SIG-M5 (cell line): ENCODE measurements around the gene NETO1.

Source experiments
- DNase-seq: peaks from one replicate; lab custom pipeline; 2025; lab: John Stamatoyannopoulos, UW

Gene NETO1, protein sequence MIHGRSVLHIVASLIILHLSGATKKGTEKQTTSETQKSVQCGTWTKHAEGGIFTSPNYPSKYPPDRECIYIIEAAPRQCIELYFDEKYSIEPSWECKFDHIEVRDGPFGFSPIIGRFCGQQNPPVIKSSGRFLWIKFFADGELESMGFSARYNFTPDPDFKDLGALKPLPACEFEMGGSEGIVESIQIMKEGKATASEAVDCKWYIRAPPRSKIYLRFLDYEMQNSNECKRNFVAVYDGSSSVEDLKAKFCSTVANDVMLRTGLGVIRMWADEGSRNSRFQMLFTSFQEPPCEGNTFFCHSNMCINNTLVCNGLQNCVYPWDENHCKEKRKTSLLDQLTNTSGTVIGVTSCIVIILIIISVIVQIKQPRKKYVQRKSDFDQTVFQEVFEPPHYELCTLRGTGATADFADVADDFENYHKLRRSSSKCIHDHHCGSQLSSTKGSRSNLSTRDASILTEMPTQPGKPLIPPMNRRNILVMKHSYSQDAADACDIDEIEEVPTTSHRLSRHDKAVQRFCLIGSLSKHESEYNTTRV

DNA sequence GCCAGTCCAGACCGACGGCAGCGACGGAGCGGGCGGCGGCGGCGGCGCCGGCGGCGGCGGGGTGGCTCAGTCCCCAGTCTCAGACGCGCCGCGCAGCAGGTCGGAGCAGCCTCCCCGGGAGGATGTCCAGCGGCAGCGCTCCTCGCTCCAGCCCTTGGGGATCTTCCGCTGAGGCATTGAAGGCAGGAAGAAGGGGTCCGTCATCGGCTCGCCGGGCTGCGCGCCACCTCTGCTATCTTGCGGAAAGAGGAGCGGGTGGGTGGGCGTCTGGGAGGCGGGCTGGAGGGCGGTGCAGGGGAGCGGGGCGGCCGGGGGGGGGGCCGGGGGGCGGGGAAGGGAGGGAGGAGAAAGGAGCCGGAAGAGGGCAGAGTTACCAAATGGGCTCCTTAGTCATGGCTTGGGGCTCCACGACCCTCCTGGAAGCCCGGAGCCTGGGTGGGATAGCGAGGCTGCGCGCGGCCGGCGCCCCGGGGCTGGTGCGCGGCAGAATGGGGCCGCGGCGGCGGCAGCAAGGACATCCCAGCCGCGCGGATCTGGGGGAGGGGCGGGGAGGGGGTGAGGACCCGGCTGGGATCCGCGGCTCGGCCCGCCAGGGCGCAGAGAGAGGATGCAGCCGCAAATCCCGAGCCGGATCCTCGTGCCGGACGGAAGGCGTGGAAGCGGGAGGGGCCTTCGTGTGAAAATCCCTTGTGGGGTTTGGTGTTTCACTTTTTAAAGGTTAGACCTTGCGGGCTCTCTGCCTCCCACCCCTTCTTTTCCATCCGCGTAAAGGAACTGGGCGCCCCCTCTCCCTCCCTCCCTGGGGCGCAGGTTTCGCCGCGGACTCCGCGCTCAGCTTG lies at the start of gene NETO1:
NETO1 (minus strand) TSS at position 242 of the 839 bp plus-strand sequence. CDS start 696 bp downstream, outside the sequence.
- DNase-seq, result no peak

DNA sequence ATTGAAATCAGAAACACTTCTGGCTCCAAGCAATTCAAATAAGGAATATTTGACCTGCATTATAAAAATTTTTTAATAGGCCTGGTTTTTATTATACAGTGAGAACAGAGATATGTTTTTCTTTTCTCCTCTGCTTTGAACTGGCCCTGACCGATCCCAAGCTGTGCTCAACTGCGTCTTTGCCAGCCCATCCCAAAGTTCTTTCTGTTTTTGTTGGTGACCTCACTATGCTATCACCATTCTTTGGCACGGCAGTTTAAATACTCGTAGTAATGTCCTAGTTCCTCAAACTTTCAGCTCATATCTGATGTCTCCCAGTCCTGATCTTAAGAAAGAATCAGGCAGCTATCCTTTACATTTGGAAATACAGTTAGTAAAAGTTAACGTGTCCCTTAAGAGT lies 42.3 kb upstream of the NETO1 start:
- no peak for DNase-seq

DNA sequence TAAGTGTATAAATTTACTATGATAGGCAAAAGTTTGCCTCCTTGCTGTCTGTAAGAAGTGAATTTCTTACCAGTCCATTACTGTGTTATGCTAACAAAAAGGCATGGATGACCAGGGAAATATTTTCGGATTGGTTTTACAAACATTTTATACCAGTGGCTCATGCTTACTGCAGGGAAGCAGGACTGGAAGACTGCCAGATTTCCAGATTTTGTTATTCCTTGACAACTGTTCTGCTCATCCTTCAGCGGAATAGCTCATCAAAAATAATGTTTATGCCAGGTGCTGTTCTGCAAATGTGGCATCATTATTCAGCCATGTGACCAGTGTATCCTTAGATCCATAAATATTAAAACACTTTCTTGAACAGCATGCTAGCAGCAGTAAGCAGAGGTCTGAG lies 40.4 kb upstream of the NETO1 start:
- DNase-seq, result no peak

DNA sequence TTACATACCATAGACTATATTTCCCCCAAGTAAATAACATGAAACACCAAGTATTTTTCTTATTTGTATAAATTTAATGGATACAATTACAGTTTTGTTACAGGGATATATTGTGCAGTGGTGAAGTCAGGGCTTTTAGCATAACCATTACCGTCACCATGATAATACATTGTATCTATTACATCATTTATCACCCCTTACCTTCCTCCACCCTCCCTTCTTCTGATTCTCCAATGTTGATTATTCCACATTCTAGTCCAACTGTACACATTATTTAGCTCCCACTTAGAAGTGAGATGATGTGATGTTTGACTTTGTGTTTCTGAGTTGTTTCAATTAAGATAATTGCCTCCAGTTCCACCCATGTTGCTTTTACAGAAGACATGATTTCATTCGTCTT lies 35.2 kb upstream of the NETO1 start:
- no peak for DNase-seq

DNA sequence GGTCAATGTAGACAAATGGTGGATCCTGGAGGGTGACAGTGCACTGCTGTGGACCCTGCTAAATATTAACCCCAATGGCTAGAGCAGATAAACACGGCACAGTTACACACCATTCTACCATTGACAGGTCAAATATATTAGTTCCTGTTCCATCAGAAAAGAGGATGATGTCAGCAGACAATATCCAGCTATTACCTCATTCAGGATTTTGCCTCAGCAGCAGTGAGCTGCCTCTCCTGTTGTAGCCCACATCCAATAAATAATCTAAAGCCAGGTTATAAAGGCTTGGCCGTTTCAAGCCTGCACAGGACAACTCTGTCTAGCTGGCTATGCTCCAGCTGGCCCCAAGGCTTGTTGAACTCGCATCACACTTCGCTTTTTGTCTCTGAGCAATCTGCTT lies 31.6 kb upstream of the NETO1 start:
- DNase-seq, result no peak

DNA sequence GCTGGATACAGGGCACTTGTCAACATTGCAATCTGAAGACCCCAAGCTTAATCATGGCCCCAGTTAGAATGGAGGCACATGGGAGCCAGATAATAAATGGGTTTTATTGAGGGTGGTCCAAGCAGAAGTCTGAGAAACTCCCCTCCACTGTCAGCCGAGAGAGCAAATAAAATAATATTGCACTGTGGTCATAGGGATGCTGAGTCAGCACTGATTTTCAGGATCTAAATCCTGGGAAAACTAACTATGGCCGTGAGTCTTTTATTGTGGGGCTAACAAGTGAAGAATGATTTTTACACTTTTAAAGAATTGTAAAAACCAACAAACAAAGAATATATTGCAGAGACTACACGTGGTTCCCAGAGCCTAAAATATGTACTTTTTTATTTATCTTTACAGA lies 31.1 kb upstream of the NETO1 start:
- no peak for DNase-seq

DNA sequence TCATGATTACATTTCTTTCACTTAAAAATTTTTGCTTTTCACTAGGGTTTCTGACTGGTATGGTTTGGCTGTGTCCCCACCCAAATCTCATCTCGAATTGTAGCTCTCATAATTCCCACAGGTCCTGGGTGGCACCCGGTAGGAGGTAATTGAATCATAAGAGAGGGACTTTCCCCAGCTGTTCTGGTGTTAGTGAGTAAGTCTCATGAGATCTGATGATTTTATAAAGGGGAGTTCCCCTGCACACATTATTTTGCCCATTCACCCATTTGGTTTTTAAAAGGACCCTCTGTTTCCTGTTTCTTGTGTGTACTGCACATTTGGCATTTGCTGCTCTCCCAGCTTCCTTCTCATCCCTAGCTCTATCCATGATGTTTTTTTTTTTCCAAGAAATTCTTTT lies 27.8 kb upstream of the NETO1 start:
- DNase-seq, result no peak

DNA sequence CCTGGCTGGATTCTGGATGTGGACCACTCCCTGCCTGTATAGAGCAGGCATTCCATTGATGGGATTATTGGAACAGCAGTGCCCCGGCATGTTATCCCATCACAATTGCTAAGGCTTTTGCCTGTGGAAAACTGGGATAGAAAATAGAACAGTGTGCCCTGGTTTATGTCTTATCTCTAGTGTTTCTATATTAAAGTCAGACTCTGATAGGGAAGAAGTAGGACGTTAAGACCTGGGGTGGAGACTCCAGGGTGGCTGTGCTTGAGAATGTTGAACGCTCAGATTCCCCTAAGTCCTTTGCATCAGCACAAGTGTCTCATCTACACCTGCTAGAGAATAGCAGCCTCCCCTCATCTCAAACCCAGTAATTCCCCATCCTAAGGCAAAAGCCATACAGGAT lies 10.8 kb upstream of the NETO1 start:
- DNase-seq, result no peak

DNA sequence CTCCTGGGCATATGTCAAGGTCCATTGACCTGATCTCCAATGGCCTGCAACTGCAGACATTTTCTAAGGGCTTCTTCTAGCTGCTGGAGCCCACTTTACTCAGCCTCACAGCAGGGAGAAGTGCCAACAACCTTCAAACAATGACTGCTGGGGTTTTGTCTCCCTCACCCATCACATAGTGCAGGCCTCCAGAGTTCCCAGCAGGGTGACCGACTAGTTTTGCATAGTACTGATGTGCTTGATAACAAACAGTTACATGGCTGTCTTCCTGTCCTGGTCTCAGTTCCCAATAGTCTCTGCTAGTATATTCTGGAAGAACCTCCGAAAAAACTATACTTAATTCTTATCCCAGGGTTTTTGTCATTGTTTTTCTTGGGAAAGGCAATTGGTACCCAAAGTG lies 10.4 kb upstream of the NETO1 start:
- no peak for DNase-seq

DNA sequence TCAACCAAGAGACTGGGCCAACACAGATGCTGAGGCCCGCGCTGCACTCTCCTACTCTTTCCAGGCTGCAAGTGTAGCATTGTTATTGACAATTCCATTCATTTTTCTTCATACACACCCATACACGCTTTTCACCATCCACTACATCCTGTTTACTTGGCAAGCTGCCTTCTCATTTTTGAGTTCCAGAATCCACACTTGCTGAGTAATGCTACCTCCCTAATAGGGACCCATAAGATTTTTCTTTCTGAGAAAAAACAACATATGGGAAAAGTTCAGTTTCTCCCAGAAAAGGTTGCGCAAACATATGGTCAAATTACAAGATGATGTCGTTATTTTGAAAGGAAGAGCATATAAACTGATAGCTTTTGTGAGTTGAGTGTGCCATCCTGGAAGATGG lies 3.3 kb upstream of the NETO1 start:
- DNase-seq, result no peak

DNA sequence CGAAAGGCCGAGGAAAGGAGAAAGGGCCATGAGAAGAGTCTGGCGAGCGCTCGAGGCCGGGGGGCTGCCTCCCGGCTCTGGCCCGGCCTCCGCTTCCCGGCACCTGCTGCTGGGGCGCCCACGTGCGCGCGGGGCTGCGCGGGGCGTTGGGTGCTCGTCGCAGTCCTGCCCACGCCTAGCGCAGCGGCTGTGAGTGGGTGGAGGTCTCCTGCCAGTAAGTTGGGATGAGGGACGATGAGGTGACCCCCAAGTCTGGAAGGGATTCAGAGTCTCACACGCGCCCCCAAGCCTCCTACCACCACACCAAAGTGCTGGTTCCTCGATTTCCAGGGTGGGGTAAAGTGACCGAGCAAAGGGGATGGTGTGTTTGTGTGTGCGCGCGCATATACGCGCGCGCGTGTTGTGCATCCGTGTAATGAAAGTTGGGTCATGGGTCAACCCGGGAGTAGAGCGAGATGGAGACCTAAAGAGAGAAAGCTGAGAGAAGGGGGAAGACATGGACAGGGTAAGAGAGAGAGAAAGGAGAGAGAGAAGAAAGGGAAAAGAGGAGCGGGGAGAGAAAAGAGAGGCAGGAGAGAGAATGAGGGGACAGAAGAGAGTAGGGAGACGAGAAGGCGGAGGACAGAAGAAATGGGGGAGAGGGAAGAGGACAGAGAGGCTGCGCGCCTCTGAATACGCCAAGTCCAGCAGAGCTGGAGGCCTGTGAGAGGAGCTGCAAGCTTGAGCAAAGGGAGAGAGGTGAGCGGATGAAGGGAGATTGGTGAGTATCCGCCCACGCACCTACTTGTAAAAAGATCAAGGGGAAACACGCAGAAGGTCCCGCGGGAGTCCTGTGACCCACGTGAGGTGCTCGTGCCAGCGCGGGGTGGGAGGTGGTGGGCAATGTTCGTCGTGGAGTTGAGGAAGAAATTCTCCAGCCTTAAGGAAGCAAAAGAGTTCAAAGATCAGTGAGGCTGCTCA lies 1.7 kb upstream of the NETO1 start:
- DNase-seq, result no peak

DNA sequence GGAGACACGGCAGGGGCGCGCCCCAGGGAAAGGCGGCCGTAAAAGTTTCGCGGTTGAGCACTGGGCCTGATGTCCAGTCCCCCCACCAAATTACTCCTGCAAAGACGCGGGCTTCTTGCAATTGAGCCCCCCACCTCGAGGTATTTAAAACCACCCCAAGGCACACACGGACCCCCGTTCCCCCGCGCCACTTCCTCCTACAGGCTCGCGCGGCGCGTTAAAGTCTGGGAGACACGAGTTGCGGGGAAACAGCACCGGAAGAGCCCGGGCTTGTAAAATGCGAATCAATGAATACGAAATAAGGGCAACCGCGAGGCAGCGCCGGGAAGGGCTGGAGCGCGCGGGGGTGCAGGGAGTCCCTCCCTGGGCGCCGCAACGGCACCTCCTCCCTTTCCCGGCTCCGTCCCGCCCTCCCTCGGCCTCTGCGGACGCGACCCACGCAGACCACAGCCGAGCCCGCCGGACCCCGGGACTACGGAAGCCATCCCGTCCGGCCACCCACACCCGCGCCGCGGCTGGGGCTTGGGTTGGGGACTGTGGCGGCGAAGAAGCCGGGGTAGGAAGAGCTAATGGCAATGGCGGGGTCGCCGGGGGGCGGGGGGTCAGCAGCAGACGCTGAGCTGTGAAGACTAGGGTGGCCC lies 918 bp upstream of the NETO1 start:
- no peak for DNase-seq

DNA sequence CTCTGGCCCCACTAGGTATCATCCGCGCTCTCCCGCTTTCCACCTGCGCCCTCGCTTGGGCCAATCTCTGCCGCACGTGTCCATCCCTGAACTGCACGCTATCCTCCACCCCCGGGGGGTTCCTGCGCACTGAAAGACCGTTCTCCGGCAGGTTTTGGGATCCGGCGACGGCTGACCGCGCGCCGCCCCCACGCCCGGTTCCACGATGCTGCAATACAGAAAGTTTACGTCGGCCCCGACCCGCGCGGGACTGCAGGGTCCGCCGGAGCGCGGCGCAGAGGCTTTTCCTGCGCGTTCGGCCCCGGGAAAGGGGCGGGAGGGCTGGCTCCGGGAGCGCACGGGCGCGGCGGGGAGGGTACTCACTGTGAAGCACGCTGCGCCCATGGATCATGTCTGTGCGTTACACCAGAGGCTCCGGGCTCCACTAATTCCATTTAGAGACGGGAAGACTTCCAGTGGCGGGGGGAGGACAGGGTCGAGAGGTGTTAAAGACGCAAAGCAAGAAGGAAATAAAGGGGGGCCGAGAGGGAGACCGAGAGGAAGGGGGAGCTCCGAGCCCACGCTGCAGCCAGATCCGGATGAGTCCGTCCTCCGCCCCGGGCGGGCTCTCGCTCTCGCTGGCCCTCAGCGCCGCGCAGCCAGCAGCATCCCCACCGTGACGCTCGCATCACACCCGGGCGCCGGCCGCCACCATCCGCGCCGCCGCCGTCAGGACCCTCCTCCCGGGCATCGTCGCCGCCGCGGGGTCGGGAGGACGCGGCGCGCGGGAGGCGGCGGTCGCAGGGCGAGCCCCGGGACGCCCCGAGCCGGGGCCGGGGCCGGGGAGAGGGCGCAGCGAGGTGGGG lies 664 bp downstream of the NETO1 start:
- no peak for DNase-seq

DNA sequence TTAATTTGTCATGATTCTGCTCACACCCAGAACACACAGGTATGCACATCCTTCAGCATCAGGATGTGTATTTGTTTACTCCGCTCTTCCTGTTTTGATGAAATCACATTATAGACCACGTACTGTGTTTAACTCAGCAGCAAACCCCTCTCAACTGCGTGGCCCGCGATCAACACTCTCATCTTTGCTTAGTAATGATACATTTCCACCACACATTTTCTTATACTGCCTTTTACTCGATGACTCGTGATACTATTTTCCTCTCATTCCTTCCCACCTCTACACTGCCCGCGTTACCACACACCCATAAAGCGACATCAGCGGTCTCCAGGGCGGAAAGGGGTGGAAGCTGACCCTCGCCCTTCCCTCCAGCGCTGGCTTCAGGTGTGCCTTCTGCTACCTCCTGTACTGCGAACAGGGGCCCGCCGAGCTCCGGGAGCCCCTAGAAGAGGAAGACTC lies 1.3 kb downstream of the NETO1 start:
- DNase-seq, result no peak

DNA sequence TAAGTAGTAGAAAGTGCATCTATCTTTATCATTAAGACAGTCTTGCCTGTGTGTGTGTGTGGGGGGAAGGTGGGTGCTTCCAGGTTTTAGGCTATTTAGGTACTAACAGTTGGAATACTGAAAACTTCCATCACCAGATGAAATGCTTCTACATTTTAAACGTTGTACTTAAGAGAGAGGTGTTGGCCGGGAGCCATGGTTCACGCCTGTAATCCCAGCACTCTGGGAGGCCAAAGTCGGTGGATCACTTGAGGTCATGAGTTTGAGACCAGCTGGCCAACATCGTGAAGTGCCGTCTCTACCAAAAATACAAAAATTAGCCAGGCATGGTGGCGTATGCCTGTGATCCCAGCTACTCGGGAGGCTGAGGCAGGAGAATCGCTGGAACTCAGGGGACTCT lies 4.0 kb downstream of the NETO1 start:
- DNase-seq, result no peak

DNA sequence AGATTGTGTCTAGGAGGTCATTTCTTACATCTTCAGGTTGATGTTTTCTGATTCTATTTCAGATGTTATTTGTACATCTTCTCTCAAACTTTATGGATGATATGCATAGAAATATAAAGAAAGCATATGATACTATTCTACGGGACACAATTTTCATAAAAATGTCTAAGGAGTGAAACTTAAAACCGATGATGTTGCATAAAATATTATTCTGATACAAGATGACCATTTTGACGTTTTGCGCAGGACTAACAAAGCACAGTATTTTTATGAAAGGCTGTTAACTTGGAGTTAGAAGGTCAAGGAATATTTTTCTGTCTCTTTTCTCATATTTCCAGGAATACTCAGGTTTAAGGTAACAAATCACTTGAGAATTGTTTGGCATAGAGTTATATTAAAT lies 8.7 kb downstream of the NETO1 start:
- no peak for DNase-seq

DNA sequence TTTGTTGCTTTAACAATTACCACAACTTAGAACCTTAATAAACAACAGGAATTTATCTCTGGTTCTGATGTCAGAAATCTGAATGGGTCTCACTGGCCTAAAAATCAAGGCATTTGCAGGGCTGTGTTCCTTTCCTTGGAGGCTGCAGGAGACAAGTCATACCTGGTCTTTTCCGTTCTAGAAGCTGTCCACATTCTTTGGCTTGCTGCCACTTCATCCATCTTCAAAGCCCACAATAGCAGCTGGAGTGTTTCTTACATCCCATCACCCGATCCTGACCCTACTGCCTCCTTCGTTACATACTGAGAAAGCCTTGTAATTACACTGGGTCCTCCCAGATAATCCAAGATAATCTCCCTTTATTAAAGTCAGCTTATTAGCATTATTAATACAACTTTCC lies 18.1 kb downstream of the NETO1 start:
- no peak for DNase-seq

DNA sequence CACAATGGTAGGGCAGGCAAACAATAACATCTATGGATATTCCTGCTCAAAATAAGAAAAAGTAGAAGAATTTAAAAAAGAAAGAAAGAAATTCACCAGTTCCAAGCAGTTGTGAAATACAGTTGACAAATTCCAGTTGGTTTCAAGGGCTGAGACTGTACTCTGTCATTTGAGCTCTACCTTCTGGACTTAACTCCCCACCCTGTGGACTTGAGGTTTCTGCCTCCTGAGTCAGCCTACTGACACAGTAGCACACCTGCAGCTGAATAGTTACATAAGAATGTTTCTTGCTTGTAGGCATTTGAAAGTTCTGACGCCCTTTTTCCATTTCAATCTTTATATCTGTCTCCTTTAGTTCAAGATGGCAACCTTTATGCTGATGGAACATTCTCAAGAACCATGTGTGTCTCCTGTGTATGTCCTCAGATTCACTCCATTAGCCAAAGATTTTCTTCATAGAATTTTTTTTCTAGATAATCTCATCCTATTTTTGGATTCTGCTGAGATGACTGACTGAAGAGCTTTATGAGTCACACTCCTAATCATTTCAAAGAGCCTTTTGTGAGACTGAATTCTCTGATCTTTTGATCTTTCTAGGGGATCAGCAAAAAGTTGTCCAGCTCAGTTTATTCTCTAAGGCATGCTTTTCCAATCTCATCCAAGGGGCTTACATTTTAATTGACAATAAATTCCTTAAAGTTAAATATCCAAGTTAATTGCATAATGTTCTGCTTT lies 19.1 kb downstream of the NETO1 start:
- DNase-seq, result no peak

DNA sequence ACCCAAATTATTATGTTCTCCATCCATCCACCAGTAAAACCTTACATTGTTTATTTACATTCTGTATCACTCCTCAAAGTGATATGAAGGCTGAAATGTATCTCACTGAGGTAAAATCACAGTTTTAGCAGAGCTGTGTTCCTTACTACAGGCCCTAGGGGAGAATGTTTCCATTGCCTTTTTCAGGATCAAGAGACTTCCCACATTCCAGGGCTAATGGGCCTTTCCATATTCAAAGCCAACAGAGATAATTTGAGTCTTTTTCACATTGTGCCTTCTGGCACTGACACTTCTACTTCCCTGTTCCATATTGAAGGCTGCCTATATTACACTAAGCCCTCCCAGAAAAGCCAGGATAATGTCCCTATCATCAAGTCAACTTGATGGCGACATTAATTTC lies 20.0 kb downstream of the NETO1 start:
- no peak for DNase-seq
